Measurements from ENCODE around the gene ASS1.
"Not testable (repeated sequence)": the region's sequence is repeated elsewhere in the genome, so short reads cannot be mapped to it uniquely, and the experiment has no call there.

Gene ASS1

GRCh38 chr9:130419521-130420035 is 25.2 kb upstream of the ASS1 start:
- no peak for DNase-seq

GRCh38 chr9:130421154-130421801 is 23.5 kb upstream of the ASS1 start:
- no peak for DNase-seq

GRCh38 chr9:130421802-130422276 is 22.9 kb upstream of the ASS1 start:
- no peak for DNase-seq

- DNase-seq = no peak
Observed at GRCh38 chr9:130422546-130422945, 22.2 kb upstream of the ASS1 start.

GRCh38 chr9:130423272-130423671 is 21.5 kb upstream of the ASS1 start:
- no peak for DNase-seq

GRCh38 chr9:130424595-130425454 is 19.9 kb upstream of the ASS1 start:
- no peak for DNase-seq

GRCh38 chr9:130425741-130426466 is 18.9 kb upstream of the ASS1 start:
- DNase-seq = no peak

GRCh38 chr9:130426467-130426773 is 18.3 kb upstream of the ASS1 start:
- DNase-seq = no peak

GRCh38 chr9:130426883-130427282 is 17.9 kb upstream of the ASS1 start:
- no peak for DNase-seq

GRCh38 chr9:130427326-130427725 is 17.4 kb upstream of the ASS1 start:
- DNase-seq = no peak

GRCh38 chr9:130428086-130428665 is 16.6 kb upstream of the ASS1 start:
- no peak for DNase-seq

GRCh38 chr9:130429381-130429780 is 15.4 kb upstream of the ASS1 start:
- no peak for DNase-seq

- no peak for DNase-seq
Observed at GRCh38 chr9:130429831-130430230, 14.9 kb upstream of the ASS1 start.

GRCh38 chr9:130430232-130430631 is 14.5 kb upstream of the ASS1 start:
- no peak for DNase-seq

GRCh38 chr9:130430734-130431535 is 13.8 kb upstream of the ASS1 start:
- DNase-seq = no peak

- no peak for DNase-seq
Observed at GRCh38 chr9:130431536-130432303, 13.0 kb upstream of the ASS1 start.

- DNase-seq = no peak
Observed at GRCh38 chr9:130432362-130432761, 12.4 kb upstream of the ASS1 start.

- no peak for DNase-seq
Observed at GRCh38 chr9:130432796-130433167, 12.0 kb upstream of the ASS1 start.

GRCh38 chr9:130433168-130433946 is 11.4 kb upstream of the ASS1 start:
- DNase-seq = no peak

GRCh38 chr9:130433947-130434262 is 10.9 kb upstream of the ASS1 start:
- DNase-seq = no peak

- DNase-seq = not testable (repeated sequence)
Observed at GRCh38 chr9:130434656-130435055, 10.1 kb upstream of the ASS1 start.
